ENCODE data around the gene EIF4G1.

DNA sequence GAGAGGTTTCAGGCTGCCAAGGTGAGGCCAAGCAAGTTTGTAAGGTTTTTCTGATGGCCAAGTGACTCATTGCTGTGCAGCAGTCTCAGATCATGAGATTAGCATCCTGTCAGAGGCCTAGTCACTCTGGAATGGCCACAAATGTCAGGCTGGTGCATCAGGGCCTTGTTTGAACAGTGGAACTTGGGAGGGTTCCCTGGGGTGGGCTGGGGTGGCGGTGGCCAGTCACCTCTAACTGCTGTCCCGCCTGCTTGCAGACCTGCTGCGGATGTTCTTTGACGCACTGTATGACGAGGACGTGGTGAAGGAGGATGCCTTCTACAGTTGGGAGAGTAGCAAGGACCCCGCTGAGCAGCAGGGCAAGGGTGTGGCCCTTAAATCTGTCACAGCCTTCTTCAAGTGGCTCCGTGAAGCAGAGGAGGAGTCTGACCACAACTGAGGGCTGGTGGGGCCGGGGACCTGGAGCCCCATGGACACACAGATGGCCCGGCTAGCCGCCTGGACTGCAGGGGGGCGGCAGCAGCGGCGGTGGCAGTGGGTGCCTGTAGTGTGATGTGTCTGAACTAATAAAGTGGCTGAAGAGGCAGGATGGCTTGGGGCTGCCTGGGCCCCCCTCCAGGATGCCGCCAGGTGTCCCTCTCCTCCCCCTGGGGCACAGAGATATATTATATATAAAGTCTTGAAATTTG lies 20.2 kb downstream of the EIF4G1 start:
- TF ChIP-seq, protein P1, sequence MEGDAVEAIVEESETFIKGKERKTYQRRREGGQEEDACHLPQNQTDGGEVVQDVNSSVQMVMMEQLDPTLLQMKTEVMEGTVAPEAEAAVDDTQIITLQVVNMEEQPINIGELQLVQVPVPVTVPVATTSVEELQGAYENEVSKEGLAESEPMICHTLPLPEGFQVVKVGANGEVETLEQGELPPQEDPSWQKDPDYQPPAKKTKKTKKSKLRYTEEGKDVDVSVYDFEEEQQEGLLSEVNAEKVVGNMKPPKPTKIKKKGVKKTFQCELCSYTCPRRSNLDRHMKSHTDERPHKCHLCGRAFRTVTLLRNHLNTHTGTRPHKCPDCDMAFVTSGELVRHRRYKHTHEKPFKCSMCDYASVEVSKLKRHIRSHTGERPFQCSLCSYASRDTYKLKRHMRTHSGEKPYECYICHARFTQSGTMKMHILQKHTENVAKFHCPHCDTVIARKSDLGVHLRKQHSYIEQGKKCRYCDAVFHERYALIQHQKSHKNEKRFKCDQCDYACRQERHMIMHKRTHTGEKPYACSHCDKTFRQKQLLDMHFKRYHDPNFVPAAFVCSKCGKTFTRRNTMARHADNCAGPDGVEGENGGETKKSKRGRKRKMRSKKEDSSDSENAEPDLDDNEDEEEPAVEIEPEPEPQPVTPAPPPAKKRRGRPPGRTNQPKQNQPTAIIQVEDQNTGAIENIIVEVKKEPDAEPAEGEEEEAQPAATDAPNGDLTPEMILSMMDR (IDR thresholded peaks at IDR 0.05 in 4 of 5, conservative IDR thresholded peaks at IDR 0.05 in 1 of 5): no peak
- TF ChIP-seq POLR2A (IDR thresholded peaks at IDR 0.05): no peak

Measured in gastrocnemius medialis (tissue), 4 donors.